Measurements from ENCODE around the gene SEMA3E.
"Not testable (repeated sequence)": the region's sequence is repeated elsewhere in the genome, so short reads cannot be mapped to it uniquely, and the experiment has no call there.

Gene SEMA3E

DNA sequence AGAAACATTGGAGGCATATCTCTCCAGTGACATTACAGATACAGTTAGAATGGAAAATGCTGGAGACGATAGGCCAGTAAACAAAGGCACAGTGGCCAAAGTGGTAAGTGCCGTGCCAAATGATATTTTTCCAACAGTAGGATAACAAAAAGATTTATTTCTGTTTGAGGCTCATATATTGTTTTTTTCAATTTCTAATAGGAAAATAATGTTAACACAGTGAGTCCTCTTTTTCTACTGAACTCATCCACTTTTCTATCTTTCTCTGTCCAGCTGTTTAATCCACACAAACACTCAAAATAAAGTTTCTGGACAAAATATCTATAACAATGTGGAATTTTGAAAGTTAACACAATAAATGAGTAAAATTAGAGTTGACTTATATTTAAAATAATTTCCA lies 201.3 kb downstream of the SEMA3E start:
- Mint-ChIP-seq H3K27ac (no peak overlapping the region), H3K9me3 (ENCODE audit: low read depth) (no peaks in the 10 kb centered on the region), H3K4me3 (no peak overlapping the region), H3K27me3 (no peaks in the 10 kb centered on the region), H3K4me1 (ENCODE audit: low read depth) (no peaks in the 10 kb centered on the region), H3K36me3 (no peaks in the 10 kb centered on the region)

DNA sequence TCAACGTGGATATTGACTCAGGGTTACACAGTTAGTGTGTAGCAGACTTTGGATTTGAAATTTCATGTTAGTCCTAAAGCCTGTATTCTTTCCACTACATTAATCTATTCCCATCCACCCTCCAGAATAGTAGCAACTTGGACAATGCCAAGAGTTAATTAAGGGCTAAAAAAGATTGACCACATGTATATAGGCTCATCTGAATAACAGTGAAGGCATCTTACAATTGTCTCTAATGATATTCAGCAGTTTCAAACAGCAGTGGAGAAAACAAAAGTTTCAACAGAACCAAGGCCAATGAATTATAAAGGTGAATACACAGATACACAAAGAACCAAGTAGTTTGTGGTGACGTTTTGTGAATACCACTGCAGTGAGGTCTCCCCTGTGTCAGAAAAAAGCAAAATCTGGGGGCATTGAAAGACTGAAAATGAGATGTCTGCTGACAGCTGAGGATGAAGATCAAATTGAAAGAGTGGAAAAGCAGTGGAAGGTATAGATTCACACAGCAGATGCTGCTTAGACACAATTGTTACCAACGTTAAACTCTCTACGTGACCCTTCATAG lies 202.8 kb downstream of the SEMA3E start:
- H3K27me3 Mint-ChIP-seq = no peaks in the 10 kb centered on the region
- H3K27ac Mint-ChIP-seq = no peak overlapping the region
- H3K4me1 Mint-ChIP-seq (ENCODE audit: low read depth) = no peaks in the 10 kb centered on the region
- H3K9me3 Mint-ChIP-seq (ENCODE audit: low read depth) = no peaks in the 10 kb centered on the region
- no peaks in the 10 kb centered on the region for H3K36me3 Mint-ChIP-seq
- no peak overlapping the region for H3K4me3 Mint-ChIP-seq

GRCh38 chr7:83442911-83443310 lies 206.0 kb downstream of the SEMA3E start:
- Mint-ChIP-seq H3K9me3 (ENCODE audit: low read depth) (no peaks in the 10 kb centered on the region), H3K27ac (no peak overlapping the region), H3K4me3 (no peak overlapping the region), H3K36me3 (no peaks in the 10 kb centered on the region), H3K4me1 (ENCODE audit: low read depth) (no peaks in the 10 kb centered on the region), H3K27me3 (no peaks in the 10 kb centered on the region)

DNA sequence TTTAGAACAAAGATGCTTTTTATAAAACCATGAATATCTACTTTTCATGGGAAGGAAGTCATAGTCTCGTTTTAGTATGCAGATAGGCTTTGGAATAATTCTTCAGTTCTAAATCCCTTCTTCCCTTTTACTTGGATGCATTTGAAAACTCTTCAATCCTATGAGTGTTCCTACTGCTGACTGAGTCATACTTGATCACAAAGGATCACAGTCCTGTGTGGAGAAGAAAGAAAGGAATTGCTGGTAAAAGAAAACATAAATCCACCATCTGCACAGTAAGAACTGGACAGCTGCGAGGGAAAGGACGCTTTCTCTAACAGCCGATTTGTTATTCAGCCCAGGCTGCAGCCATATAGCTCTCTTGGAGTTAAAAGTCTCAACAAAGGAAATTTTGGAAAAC lies 209.9 kb downstream of the SEMA3E start:
- H3K4me1 Mint-ChIP-seq (ENCODE audit: low read depth) = no peaks in the 10 kb centered on the region
- no peak overlapping the region for H3K27ac Mint-ChIP-seq
- H3K36me3 Mint-ChIP-seq = no peaks in the 10 kb centered on the region
- H3K27me3 Mint-ChIP-seq = no peaks in the 10 kb centered on the region
- no peaks in the 10 kb centered on the region for H3K9me3 Mint-ChIP-seq (ENCODE audit: low read depth)
- H3K4me3 Mint-ChIP-seq = no peak overlapping the region

DNA sequence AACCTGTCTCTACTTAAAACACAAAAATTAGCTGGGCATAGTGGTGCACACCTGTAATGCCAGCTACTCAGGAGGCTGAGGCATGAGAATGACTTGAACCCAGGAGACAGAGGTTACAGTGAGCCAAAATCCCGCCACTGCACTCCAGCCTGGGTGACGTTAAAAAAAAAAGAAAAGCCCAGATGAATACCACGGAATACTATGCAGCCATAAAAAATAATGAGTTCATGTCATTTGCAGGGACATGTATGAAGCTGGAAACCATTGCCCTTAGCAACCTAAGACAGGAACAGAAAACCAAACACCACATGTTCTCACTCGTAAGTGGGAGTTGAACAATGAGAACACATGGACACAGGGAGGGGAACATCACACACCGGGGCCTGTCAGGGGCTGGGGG lies 218.7 kb downstream of the SEMA3E start:
- not testable (repeated sequence) for H3K4me1 Mint-ChIP-seq (ENCODE audit: low read depth); H3K4me3 Mint-ChIP-seq; H3K27ac Mint-ChIP-seq

GRCh38 chr7:83429493-83429892 lies 219.4 kb downstream of the SEMA3E start:
- peaks cover 7% of the 10 kb centered on the region for H3K9me3 Mint-ChIP-seq (ENCODE audit: low read depth)
- H3K27ac Mint-ChIP-seq = no peak overlapping the region
- H3K4me1 Mint-ChIP-seq (ENCODE audit: low read depth) = no peaks in the 10 kb centered on the region
- H3K4me3 Mint-ChIP-seq = no peak overlapping the region
- no peaks in the 10 kb centered on the region for H3K27me3 Mint-ChIP-seq
- H3K36me3 Mint-ChIP-seq = no peaks in the 10 kb centered on the region

More for the DNA sequence above, 218.7 kb downstream of the SEMA3E start:
- not testable (repeated sequence) for H3K36me3 Mint-ChIP-seq; H3K9me3 Mint-ChIP-seq (ENCODE audit: low read depth); H3K27me3 Mint-ChIP-seq

- H3K27ac Mint-ChIP-seq = no peak overlapping the region
- H3K4me3 Mint-ChIP-seq = no peak overlapping the region
- no peaks in the 10 kb centered on the region for H3K36me3 Mint-ChIP-seq
- H3K9me3 Mint-ChIP-seq (ENCODE audit: low read depth) = peaks cover 7% of the 10 kb centered on the region
- H3K27me3 Mint-ChIP-seq = no peaks in the 10 kb centered on the region
- H3K4me1 Mint-ChIP-seq (ENCODE audit: low read depth) = no peaks in the 10 kb centered on the region
Measured at GRCh38 chr7:83427884-83428283, 221.1 kb downstream of the SEMA3E start.

GRCh38 chr7:83426325-83426724 lies 222.6 kb downstream of the SEMA3E start:
- Mint-ChIP-seq H3K27me3 (no peaks in the 10 kb centered on the region), H3K4me3 (no peak overlapping the region), H3K4me1 (ENCODE audit: low read depth) (no peaks in the 10 kb centered on the region), H3K27ac (no peak overlapping the region), H3K36me3 (no peaks in the 10 kb centered on the region), H3K9me3 (ENCODE audit: low read depth) (peaks cover 10% of the 10 kb centered on the region)

DNA sequence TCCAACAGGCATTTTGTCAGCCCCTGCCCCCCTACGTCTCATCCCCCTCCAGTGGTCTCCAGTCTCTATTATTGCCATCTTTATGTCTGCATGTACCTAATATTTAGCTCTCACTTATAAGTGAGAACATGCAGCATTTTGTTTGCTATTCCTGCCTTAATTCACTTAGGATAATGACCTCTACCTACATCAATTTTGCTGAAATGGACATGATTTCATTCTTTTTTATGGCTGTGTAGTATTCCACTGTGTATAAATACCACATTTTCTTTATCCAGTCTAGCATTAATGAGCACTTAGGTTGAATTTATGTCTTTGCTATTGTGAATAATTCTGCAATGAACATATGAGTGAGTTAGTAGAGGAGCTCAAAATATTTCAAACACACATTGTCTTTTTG lies 229.9 kb downstream of the SEMA3E start:
- H3K27me3 Mint-ChIP-seq = no peaks in the 10 kb centered on the region
- H3K4me1 Mint-ChIP-seq (ENCODE audit: low read depth) = no peaks in the 10 kb centered on the region
- no peaks in the 10 kb centered on the region for H3K36me3 Mint-ChIP-seq
- no peak overlapping the region for H3K4me3 Mint-ChIP-seq
- H3K27ac Mint-ChIP-seq = no peak overlapping the region
- H3K9me3 Mint-ChIP-seq (ENCODE audit: low read depth) = peaks cover 16% of the 10 kb centered on the region

- H3K9me3 Mint-ChIP-seq (ENCODE audit: low read depth) = peaks cover 12% of the 10 kb centered on the region
- H3K27ac Mint-ChIP-seq = no peak overlapping the region
- H3K4me3 Mint-ChIP-seq = no peak overlapping the region
- no peaks in the 10 kb centered on the region for H3K4me1 Mint-ChIP-seq (ENCODE audit: low read depth)
- H3K27me3 Mint-ChIP-seq = no peaks in the 10 kb centered on the region
- no peaks in the 10 kb centered on the region for H3K36me3 Mint-ChIP-seq
Measured at GRCh38 chr7:83415840-83416239, 233.1 kb downstream of the SEMA3E start.

DNA sequence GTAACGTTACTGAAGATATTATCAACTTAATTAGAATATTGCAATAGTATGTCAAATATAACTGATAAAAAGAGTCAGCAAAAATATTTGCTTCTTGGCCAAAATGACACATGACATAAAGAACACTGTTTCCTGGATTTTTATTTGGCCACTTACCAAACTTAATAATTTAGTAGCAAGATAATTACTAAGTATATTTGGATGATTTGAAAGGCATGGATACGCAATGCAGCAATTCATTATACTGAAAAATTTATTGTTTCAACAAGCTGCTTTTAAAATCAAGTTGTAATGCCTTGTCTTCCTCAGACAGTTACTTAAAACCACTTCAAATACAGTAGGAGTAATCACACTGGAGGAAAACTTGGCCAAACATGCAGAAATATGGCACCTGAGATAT lies 234.0 kb downstream of the SEMA3E start:
- Mint-ChIP-seq H3K9me3 (ENCODE audit: low read depth) (peaks cover 8% of the 10 kb centered on the region), H3K27me3 (no peaks in the 10 kb centered on the region), H3K27ac (no peak overlapping the region)

GRCh38 chr7:83413831-83414230 lies 235.1 kb downstream of the SEMA3E start:
- H3K9me3 Mint-ChIP-seq (ENCODE audit: low read depth) = no peaks in the 10 kb centered on the region
- H3K27me3 Mint-ChIP-seq = no peaks in the 10 kb centered on the region
- H3K36me3 Mint-ChIP-seq = no peaks in the 10 kb centered on the region
- no peak overlapping the region for H3K4me3 Mint-ChIP-seq
- H3K27ac Mint-ChIP-seq = no peak overlapping the region
- no peaks in the 10 kb centered on the region for H3K4me1 Mint-ChIP-seq (ENCODE audit: low read depth)

More for the DNA sequence above, 234.0 kb downstream of the SEMA3E start:
- no peak overlapping the region for H3K4me3 Mint-ChIP-seq
- H3K36me3 Mint-ChIP-seq = no peaks in the 10 kb centered on the region
- no peaks in the 10 kb centered on the region for H3K4me1 Mint-ChIP-seq (ENCODE audit: low read depth)

GRCh38 chr7:83413424-83413823 lies 235.5 kb downstream of the SEMA3E start:
- H3K4me3 Mint-ChIP-seq = no peak overlapping the region
- H3K36me3 Mint-ChIP-seq = no peaks in the 10 kb centered on the region
- H3K27me3 Mint-ChIP-seq = no peaks in the 10 kb centered on the region
- H3K27ac Mint-ChIP-seq = no peak overlapping the region
- H3K9me3 Mint-ChIP-seq (ENCODE audit: low read depth) = no peaks in the 10 kb centered on the region
- H3K4me1 Mint-ChIP-seq (ENCODE audit: low read depth) = no peaks in the 10 kb centered on the region

DNA sequence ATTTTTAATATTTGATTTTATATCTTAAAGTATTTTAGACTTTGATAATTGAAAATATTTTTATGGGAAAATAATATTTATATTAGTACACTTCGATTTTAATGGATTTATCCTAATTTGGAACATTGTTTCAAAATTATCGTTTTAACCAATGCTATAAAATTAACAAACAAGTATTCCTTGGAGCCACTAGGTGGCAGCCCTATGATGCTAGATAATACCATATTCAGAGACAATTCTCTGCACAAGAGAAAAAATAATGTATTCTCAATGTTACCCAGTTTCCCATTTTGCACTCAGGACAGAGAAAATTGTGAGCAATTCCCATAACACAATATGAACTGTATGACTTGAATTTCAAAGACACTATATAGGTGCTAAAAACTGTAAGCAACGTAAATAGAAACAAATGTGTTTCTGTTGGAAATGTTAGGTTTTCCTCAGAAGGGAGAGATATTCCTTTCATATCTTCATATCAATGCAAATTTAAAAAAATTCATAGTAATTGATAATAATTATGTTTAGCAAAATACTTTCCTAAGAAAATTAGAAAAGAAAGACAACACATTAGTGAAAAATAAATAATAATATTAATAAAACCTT lies 237.8 kb downstream of the SEMA3E start:
- H3K4me1 Mint-ChIP-seq (ENCODE audit: low read depth) = no peaks in the 10 kb centered on the region
- no peaks in the 10 kb centered on the region for H3K36me3 Mint-ChIP-seq
- no peaks in the 10 kb centered on the region for H3K27me3 Mint-ChIP-seq
- H3K27ac Mint-ChIP-seq = no peak overlapping the region
- H3K9me3 Mint-ChIP-seq (ENCODE audit: low read depth) = no peaks in the 10 kb centered on the region
- no peak overlapping the region for H3K4me3 Mint-ChIP-seq

GRCh38 chr7:83394776-83395175 lies 254.2 kb downstream of the SEMA3E start:
- Mint-ChIP-seq H3K27me3 (no peaks in the 10 kb centered on the region), H3K27ac (no peak overlapping the region), H3K4me3 (no peak overlapping the region), H3K36me3 (no peaks in the 10 kb centered on the region), H3K4me1 (ENCODE audit: low read depth) (no peaks in the 10 kb centered on the region), H3K9me3 (ENCODE audit: low read depth) (peaks cover 10% of the 10 kb centered on the region)

GRCh38 chr7:83388436-83388835 lies 260.5 kb downstream of the SEMA3E start:
- Mint-ChIP-seq H3K9me3 (ENCODE audit: low read depth) (peaks cover 7% of the 10 kb centered on the region), H3K27ac (no peak overlapping the region), H3K36me3 (no peaks in the 10 kb centered on the region), H3K4me3 (no peak overlapping the region), H3K27me3 (no peaks in the 10 kb centered on the region), H3K4me1 (ENCODE audit: low read depth) (no peaks in the 10 kb centered on the region)

Data from activated naive CD8-positive, alpha-beta T cell (primary cell).